Keratinocyte (primary cell): ENCODE data around the gene ABHD5. TPM values are rescaled to one million over a fixed set of nuclear protein-coding genes. Genes with fewer than 3 reads are reported as not detected.

Source experiments
- DNase-seq: peaks from one replicate; pipeline ENCODE4 v3.0.0-alpha.2; 2011; ENCODE audit warnings: low read depth, missing footprints, low spot score
- FAIRE-seq: peaks from 2 replicates; lab custom pipeline; 2011; peaks lifted over from hg19 to GRCh38; lab: Jason Lieb, UNC
- H2AFZ ChIP-seq: 2 replicates; pipeline ENCODE4 v1.6.0; 2012; ENCODE audit warnings: low read length, control low read depth, inconsistent platforms; ENCODE audit not compliant: control insufficient read depth
- H3K27ac ChIP-seq: 2 replicates; pipeline ENCODE4 v1.5.1; 2011; ENCODE audit warnings: low read length; ENCODE audit not compliant: control insufficient read depth, insufficient read depth
- H3K27me3 ChIP-seq: 3 replicates; pipeline ENCODE4 v1.6.0; 2011; ENCODE audit warnings: low read length; ENCODE audit not compliant: control insufficient read depth, insufficient read depth; ENCODE audit errors: extremely low read depth
- H3K36me3 ChIP-seq, 2 experiments: 2 replicates in 1 of 2; 3 replicates in 1 of 2; pipeline ENCODE4 v1.5.1; 2011; ENCODE audit warnings: low read length in 2 of 2, mild to moderate bottlenecking in 1 of 2; ENCODE audit not compliant: control insufficient read depth in 2 of 2, insufficient read depth in 2 of 2; ENCODE audit errors: extremely low read depth in 1 of 2
- H3K4me1 ChIP-seq: 3 replicates; pipeline ENCODE4 v1.5.1; 2011; ENCODE audit warnings: low read length; ENCODE audit not compliant: control insufficient read depth, insufficient read depth; ENCODE audit errors: extremely low read depth
- H3K4me2 ChIP-seq: 3 replicates; pipeline ENCODE4 v1.6.0; 2011; ENCODE audit warnings: low read depth, low read length; ENCODE audit not compliant: control insufficient read depth, insufficient read depth; ENCODE audit errors: extremely low read depth
- H3K4me3 ChIP-seq, 3 experiments: fragments of 200-600 bp in 1 of 3; sonication (generic) in 1 of 3; 2 replicates in 2 of 3; 3 replicates in 1 of 3; pipeline ENCODE4 v1.5.1; 2011 to 2016; ENCODE audit warnings: low read length in 3 of 3, mild to moderate bottlenecking in 3 of 3, control low read depth in 2 of 3, inconsistent platforms in 1 of 3, low read depth in 1 of 3, mixed read lengths in 1 of 3, mixed run types in 1 of 3, moderate library complexity in 1 of 3; ENCODE audit not compliant: control insufficient read depth in 2 of 3, insufficient read depth in 2 of 3; ENCODE audit errors: extremely low read depth in 1 of 3
- H3K79me2 ChIP-seq: 2 replicates; pipeline ENCODE4 v1.6.0; 2012; ENCODE audit warnings: low read length; ENCODE audit not compliant: control insufficient read depth, insufficient read depth
- H3K9ac ChIP-seq: 3 replicates; pipeline ENCODE4 v1.6.0; 2011; ENCODE audit warnings: low read length; ENCODE audit not compliant: control insufficient read depth, insufficient read depth; ENCODE audit errors: extremely low read depth
- H3K9me1 ChIP-seq: 3 replicates; pipeline ENCODE4 v1.6.0; 2011; ENCODE audit warnings: low read length; ENCODE audit not compliant: control insufficient read depth, insufficient read depth; ENCODE audit errors: extremely low read depth
- H3K9me3 ChIP-seq: 2 replicates; pipeline ENCODE4 v1.5.1; 2012; ENCODE audit warnings: low read depth, low read length; ENCODE audit not compliant: control insufficient read depth
- H4K20me1 ChIP-seq: 3 replicates; pipeline ENCODE4 v1.6.0; 2011; ENCODE audit warnings: low read length; ENCODE audit not compliant: control insufficient read depth, insufficient read depth; ENCODE audit errors: extremely low read depth
- CTCF ChIP-seq, 3 experiments: IDR thresholded peaks in 1 of 3; conservative IDR thresholded peaks in 1 of 3; optimal IDR thresholded peaks in 1 of 3; 2 replicates in 2 of 3; 3 replicates in 1 of 3; pipeline versions ENCODE3 to v1.5.1; 2011; ENCODE audit warnings: low read length in 3 of 3, mild to moderate bottlenecking in 3 of 3, moderate library complexity in 2 of 3, control low read depth in 1 of 3, inconsistent platforms in 1 of 3; ENCODE audit not compliant: insufficient read depth in 2 of 3; ENCODE audit errors: extremely low read depth in 1 of 3
- EZH2 ChIP-seq: IDR thresholded peaks from one replicate; pipeline ENCODE4 v1.6.1; 2012; ENCODE audit warnings: inconsistent platforms, mild to moderate bottlenecking, low read length, moderate library complexity
- dilution Hi-C: fragments of 300-500 bp; cut with MboI; formaldehyde crosslinking; loops from one replicate; pipeline ENCODE4 v1.7.0; 2020; ENCODE audit warnings: low sequenced_read_pairs; ENCODE audit not compliant: extremely low pct_ligation_motif_present
- polyA plus RNA-seq, 5 experiments: library from polyadenylated mRNA; depleted of rRNA in 3 of 5; stranded (reverse) in 3 of 5; stranded (forward) in 1 of 5; unstranded in 1 of 5; fragments of >200 nt; gene quantifications; 1 replicate in 1 of 5; 2 replicates in 3 of 5; 3 replicates in 1 of 5; pipeline versions ENCODE4 v1.2.1 to v1.2.3, GENCODE V29; 2011 to 2012; ENCODE audit warnings: missing spikeins in 2 of 5, low read depth in 1 of 5, low replicate concordance in 1 of 5

Gene ABHD5
- polyA plus RNA-seq, 1 donor (not counting 4 experiments of a cell fraction or from before 2014, with no cell fraction given) = 26.8 TPM

DNA sequence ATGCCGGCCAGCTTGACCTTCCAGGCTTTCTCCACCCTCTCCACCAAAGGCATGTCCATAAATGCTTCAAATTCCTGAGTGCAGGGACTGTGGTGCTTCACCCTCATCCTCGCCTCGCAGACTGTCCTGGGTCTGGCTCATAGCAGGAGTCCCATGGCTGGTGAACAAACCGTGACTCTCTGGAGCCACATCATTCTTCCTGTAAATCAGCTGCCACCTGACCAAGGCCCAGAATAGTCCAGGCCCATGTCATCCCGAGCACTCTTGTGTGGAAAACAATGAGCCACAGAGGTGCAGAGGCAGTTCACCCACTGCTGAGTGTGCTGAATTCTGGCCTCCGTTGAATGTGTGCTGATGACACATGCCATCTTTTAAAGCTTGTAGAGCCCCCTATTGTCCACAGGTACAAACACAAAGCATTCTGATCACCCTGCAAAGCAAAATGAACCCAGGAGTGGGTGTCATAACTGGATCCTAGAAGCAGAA lies 68.6 kb downstream of the ABHD5 start:
- Histone ChIP-seq H3K4me3 (no peak overlapping the region), H3K9ac (no peak overlapping the region), H3K27me3 (no peaks in the 10 kb centered on the region), H2AFZ (no peak overlapping the region), H3K4me1 (peaks cover 18% of the 10 kb centered on the region), H3K9me3 (no peaks in the 10 kb centered on the region), H3K9me1 (peaks cover 2% of the 10 kb centered on the region), H4K20me1 (no peaks in the 10 kb centered on the region), H3K36me3 (no peaks in the 10 kb centered on the region), H3K79me2 (no peaks in the 10 kb centered on the region), H3K4me2 (no peak overlapping the region), H3K27ac (no peak overlapping the region)
- dilution Hi-C loops = no loop called here
- no peak for FAIRE-seq
- no peak for DNase-seq
- TF ChIP-seq EZH2 (no peak), CTCF (optimal IDR thresholded peaks at IDR 0.05 in 1 of 3, IDR thresholded peaks at IDR 0.05 in 1 of 3, conservative IDR thresholded peaks at IDR 0.05 in 1 of 3; ENCODE audit: extremely low read depth in 1 of 3, insufficient read depth in 2 of 3, low read length in 3 of 3) (peak; percentile 11 to 39 (median 12))

GRCh38 chr3:43759938-43760337 lies 69.2 kb downstream of the ABHD5 start:
- TF ChIP-seq CTCF (optimal IDR thresholded peaks at IDR 0.05 in 1 of 3, IDR thresholded peaks at IDR 0.05 in 1 of 3, conservative IDR thresholded peaks at IDR 0.05 in 1 of 3; ENCODE audit: extremely low read depth in 1 of 3, insufficient read depth in 2 of 3, low read length in 3 of 3) (no peak), EZH2 (no peak)
- H3K9me1 ChIP-seq = peaks cover 2% of the 10 kb centered on the region
- H3K4me1 ChIP-seq = peaks cover 13% of the 10 kb centered on the region
- H3K36me3 ChIP-seq = no peaks in the 10 kb centered on the region
- H3K4me3 ChIP-seq = no peak overlapping the region
- no peak overlapping the region for H3K27ac ChIP-seq
- H3K4me2 ChIP-seq = no peak overlapping the region
- no peaks in the 10 kb centered on the region for H3K27me3 ChIP-seq
- FAIRE-seq = no peak
- no peak overlapping the region for H3K9ac ChIP-seq
- H4K20me1 ChIP-seq = no peaks in the 10 kb centered on the region
- H3K79me2 ChIP-seq = no peaks in the 10 kb centered on the region
- H2AFZ ChIP-seq = no peak overlapping the region
- no peak for DNase-seq
- H3K9me3 ChIP-seq = no peaks in the 10 kb centered on the region
- dilution Hi-C loops = no loop called here
